ENCODE data around the gene COBL.

The COBL gene

DNA sequence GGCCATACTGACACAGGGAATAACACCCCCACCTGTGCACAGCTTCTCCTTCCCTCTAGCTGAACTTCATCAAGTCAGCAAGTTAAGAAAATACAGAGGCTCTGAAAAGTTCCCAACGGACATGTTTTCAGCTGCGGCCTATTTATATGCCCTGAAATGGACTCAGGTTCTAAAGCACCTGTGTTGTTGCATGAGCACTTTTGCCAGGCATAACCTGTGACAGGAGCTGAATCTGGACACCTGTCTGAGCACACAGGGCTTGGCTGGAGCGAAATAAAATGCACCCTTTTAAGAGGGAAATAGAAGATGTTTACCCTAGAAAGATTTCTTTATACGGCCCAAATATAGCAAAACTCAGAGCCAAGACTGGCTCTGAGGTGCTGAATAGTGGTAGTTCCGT, 46.7 kb downstream of the COBL start:
- no peak for DNase-seq

DNA sequence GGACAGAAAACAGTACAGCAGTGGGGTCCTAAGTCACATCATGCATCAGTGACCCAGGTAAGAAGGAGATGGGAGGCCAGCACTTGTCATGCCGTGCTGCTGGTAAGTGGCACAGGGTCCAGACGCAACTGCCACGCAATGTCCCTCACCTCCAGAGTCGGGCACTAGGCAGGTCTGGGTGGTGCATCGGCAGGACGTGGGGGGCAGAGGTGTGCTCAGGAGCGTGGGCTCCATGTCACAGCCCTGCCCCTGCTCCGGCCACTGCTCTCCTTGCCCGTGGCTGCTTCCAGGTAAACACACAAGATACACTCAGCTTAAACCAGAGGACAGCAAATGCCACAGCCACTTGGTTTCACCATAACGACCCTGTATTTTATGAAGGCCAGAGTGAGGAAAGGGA, 47.3 kb downstream of the COBL start:
- DNase-seq, result no peak

DNA sequence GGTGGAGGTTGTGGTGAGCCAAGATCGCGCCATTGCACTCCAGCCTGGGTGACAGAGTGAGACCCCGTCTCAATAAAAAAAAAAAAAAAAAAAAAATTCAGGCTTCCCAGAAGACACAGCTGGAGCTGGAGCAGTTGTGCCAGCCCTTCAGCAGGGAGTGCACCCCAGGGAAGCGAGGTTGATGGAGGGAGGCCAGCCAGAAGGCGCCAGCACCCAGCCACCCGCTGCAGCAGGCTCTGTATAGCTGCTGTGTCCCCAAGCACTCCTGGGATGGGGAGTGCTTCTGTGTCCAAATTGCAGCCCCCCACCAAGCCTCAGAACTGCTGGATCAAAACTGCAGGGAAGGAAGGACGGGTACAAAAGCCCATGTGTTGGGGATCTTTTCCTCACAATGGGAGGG, 47.8 kb downstream of the COBL start:
- DNase-seq, result no peak

DNA sequence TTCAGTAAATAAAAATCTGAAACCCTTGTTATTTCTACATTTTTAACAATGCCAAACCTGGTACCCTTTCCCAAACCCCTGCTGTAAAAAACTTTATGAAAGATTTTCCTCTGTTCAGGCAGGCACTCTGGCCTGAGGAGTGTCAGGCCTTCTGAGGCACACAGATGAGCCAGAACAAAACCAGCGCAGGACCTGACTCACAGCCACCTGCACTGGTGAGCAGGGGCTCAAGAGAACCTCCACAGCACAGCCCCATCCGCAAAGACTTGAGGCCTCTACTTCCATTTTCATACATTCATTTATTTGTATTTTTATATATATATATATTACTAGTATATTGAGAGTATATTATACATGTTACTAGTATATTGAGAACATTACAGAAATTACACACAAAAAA, 49.4 kb downstream of the COBL start:
- no peak for DNase-seq

DNA sequence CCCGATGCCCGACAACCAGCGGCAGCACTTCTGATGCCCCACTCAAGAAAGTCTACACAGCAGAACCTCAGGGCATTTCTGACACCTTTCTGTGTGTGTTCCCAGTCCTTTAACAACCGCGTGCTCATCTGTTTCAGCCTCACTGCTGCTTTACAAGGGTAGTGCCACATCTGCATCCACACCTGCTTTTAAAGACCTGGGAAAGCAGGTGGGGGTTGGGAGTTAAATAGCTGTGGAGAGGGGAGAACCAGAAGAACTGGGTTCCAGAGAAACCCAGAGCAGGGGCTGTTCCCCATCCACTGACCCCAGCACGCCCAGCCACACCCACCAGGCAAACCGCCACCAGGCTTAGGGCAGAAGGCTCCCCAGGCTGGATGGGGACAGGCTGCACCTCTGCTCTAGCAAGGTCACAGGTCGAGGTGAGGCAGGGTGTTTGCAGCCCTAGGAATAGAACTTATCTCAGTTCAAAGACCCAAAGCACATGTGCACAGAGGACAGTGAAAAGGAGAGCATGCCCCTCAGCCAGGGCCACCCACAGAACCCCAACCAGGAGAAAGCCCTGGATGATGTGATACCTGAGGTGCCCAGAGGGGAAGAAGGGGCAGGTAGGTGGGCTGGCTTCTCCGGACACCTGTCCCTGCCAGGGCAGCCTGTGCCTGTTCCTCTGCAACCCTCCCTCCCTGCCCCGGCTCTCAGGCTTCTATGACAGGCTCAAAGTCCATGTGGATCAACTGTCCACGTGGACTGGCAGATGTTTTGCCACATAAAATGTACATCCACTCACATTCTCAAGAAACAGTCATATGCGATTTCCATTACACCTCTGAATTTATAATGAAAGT, 51.3 kb downstream of the COBL start:
- no peak for DNase-seq

DNA sequence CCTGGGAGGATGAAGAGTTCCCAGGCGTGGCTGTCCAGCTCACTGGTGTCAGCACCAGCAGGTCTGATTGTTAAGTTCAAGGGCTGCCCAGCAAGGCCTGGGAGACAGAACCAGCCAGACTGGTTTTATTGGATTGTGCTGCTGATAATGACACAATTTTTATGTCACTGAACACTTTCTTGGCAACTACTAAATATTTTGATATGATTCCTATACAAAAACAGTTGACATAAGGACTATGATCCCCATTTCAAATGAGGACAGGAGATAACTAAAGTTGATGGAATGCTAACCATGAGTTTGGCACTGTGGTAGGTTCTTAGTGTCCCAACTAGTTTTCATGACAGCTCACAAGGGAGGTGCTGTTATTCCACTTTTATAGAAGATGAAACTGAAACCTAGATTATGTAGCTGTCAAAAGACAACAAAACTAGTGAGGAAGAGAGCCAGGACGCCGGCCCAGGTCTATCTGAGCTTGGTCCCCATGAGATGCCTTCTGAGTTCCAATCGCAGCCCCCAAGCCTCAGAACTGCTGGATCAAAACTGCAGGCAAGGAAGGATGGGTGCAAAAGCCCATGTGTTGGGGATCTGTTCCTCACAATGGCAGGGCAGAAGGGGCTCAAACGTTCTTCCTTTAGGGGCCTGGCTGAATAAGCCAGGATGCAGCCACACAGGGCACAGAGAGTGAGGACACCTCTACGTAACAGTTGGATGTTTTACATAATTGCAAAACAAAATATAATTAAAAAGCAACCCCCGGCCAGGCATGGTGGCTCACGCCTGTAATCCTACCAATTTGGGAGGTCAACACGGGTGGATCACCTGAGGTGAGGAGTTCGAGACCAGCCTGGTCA, 52.8 kb downstream of the COBL start:
- DNase-seq, result no peak

DNA sequence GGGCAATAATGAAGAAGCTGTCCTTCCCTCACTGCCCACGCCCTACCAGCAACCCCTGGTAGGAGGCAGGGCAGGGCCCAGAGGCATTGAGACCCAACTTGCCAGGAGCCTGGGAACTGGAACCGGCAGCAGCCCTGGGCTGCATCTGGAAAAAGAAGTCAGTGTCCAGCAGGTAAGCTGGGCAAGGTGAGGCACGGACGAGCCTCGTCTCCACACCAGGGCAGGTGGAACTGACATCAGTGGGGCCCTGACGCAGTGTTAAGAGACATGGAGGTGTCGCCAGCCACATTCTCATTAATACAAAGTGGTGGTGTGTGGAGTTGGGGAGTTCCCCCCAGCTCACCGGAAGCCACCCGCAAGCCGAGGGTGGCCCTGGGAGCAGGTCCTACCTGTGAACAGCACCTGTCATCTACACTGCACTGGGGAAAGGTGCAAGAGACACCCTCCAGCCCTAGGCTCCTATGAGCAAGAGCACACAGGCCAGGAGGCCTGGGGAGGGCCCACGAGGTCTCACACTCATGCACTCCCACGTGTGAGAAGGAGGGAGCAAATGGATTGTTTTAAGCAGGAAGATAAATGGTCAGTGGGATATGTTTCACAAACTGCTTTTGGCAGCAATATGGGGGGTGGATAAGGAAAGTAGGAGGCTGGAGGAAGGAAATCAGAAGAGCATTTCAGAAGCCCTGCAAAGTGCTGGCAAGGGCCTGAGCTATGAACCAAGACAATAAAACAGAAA, 53.6 kb downstream of the COBL start:
- DNase-seq, result no peak

DNA sequence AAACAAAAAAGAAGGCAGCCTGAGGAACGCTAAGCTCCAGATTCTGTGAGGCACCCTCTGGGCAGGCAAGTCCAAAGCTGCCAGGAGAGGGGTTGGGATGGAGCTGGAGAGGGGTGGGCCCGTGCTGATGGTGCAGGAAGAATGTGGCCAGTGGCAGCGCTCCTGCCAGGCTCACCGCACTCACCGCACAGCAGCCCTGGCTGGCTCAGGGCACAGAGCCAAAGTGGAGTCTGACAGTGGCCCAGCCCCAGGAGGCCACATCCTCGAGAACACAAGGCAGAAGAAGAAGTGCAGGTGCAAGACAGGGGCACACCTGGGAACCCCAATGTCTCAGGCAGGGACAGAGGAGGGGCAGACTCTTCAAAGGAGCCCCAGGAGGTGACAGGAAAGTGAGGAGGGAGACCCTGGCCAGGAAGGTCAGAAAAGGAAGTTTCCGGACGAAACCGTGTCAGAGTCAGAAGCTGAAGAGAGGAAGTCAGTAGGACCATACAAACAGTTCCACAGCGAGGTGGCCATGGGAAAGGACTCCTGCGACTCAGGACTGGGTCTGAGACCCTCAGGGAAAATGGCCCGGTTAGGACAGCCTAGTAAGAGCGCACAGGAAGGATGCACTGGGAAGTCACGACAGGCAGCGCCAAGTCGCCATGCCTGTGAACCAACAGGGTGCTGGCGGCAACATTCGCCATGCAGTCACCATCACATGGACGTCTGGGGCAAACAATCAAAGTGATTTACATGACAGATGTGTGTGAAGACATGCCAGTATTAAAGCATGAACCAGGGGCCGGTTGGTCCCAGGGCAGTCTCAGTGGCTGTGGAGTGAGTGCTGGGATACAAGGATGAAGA, 54.4 kb downstream of the COBL start:
- no peak for DNase-seq

DNA sequence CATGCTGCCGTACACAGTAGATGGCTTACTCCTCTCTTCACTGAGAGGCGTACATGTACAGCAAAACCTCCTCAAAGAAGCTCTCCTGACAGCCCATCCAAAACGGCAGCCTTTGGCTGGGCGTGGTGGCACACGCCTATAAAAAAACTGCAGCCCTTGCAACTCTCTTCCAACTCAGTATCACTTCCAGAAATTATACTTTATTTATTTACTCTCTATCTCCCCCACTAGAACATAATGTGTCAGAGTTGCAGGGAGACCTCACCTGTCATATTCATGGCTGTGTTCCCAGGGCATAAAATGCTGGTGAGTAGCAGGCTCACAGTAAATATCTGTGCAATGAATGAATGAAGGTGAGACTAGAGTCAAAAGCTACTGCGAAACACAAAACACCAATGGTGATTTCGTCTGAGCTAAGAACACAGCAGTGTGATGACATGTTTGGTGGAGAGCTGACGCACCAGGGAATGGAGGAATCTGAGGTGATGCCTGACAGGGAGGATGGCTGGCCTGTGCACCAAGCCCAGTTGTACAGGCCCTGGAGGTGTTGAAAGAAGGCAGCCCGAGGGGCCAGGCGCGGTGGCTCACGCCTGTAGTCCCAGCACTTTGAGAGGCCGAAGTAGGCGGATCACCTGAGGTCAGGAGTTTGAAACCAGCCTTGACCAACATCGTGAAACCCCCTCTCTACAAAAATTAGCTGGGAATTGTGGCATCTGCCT, 55.3 kb downstream of the COBL start:
- DNase-seq, result no peak

DNA sequence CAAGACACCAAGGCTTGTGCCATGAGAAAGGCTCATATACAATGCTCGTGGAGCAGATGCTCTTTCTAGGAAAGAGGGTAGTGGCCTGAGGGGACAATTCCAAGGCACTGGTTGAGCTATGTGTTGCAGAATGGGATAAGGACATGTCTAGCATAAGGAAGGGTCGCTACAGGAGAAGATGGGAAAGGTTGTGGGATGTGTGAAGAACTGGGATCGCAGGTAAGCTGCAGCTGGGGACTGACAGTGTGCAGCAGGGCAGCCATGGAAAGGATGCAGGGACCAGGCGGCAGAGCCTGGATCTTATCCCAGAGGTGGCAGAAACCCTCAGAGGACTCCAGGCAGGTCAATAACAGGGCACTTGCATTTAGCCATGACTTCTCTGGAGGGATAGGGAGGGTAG, 56.1 kb downstream of the COBL start:
- no peak for DNase-seq

DNA sequence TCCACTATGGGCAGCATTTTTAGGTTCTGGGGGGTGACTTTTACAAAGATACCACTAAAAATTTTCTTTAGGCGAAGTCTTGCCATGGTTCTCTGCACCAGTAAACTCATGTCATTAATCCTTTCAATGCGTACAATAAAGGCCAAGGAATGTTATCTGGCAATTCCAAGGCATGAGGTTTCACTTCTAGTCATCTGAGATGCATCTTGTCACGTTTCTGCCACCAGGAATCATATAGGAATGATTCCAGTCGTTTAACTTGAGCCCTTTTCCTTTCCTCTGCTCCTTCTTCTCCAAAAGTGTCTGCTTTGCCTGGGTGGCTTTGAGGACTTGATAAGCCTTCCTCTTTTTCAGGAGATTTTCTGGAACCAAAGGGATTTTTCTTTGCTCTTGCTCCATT, 56.8 kb downstream of the COBL start:
- DNase-seq, result no peak

DNA sequence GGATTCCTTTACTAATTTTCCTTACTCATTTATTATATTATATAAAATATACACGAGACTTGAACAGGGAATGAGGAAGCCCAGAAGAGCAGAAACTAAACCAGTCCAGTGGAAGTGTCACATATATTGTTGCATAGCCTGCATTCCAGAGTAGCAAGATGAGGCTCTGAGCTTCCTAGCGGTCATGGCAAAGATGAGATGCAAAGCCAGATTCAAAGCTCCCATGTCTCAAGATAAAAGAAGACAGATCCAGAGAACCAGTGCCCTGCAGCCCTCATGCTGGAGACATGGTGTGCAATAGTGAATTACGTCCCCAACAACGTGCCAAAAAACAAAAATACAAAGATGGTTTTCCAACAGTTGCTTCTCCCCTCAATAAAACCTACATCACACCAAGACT, 59.7 kb downstream of the COBL start:
- no peak for DNase-seq

DNA sequence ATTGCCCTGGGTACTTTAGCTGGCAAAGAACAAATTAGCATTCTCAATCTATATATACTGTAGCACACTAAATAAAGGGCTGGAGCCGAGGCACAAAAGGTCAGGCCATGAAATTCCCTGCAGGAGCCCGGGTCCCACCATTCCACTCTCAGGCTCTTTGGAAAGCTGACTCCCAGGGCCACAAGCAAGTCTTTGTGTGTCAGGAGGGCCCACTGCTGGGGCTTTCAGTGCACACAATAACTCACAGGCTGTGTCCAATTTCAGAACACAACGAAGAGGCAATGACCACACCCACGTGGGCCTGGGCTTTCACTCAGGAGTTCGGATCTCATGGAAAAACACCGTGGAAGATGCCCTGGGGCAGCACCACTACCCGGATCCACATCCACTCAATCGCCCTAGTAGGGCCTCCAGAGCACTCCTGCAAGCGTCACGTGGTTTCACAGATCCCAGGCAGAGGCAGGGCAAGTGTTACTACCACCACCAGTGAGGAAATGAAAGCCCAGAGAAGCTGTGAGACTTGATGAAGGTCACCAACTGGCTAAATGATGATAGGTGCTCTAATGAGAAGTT, 60.3 kb downstream of the COBL start:
- DNase-seq, result no peak

DNA sequence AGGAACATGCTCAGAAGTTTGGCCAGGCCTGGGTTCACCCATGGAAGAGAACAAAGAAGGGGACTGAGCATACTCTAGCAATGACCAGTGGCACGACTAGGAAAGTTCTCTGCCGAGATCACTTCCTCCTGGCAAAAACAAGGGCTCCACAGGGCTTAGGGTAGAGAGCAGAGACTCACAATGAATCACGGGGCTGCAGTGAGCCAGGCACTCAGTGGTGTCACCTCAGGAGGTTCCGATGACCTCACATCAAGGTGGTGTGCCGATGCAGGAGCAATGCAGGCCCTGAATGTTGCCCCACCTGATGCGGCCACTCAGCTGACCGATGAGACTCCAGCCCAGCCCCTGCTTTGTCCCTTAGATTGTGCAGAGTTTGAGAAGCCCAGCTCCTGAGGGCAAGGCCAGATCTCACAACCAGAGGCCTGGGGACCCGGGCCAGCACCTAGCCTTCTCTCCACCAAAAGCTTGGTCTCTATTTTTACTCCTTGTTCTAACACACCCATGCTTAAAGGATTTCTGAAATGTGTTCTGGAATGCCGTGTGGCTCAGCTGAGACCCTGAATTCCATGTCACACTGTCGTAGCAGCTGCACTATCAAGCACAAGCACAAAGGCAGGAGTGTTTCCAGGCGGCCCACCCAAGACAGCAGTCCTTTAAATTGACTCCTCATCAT, 60.9 kb downstream of the COBL start:
- no peak for DNase-seq

DNA sequence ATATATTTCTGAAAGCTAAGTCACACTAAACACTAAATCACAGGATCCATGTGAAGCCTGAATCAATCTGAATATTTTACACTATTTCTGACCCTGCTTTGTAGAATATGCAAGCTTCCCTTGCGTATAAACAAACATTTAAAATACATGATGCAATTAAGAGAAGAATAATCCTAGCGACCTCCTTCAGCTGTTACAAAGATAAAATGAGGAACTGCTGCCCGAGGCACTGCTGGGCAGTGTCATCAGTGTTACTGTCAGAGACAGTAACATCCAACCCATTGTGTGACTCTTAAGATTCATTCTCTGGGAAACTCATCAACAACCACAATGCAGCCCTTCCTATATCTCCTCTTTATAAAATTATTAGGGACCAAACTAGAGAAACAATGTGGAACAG, 61.6 kb downstream of the COBL start:
- DNase-seq, result no peak

DNA sequence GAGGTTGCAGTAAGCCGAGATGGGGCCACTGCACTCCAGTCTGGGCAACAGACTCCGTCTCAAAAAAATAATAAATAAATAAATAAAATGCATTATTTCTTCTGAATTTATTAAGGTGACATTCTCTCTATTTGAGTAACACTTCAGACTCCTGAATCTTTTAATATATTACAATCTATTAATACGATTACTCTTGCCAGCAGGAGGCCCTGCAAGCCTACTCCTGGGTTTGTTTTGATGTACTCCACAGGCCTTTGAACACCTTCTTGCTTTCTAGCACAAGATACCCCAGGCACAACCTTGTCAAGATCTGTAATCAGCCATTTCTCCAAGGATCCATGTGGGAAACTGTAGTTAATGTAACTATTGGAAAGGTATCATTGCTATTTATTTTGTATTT, 63.5 kb downstream of the COBL start:
- DNase-seq, result no peak

DNA sequence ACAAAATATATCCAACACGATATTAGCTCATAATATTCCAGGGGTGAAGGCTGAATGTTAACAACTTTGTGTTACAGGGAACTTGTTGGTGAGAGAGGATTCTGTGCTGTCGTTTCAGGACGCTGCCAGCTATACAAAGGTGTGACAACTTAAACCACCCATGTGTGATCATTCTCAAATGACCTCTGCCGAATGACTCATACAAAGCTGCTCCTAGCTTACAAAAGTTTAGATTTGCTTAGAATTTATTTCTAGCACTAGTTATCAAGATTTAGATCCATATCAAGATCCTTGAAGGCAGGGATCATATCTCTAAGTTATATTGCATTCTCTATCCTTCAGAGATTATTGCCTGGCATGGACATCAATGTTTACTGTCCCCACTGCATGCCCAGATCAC, 65.3 kb downstream of the COBL start:
- no peak for DNase-seq

DNA sequence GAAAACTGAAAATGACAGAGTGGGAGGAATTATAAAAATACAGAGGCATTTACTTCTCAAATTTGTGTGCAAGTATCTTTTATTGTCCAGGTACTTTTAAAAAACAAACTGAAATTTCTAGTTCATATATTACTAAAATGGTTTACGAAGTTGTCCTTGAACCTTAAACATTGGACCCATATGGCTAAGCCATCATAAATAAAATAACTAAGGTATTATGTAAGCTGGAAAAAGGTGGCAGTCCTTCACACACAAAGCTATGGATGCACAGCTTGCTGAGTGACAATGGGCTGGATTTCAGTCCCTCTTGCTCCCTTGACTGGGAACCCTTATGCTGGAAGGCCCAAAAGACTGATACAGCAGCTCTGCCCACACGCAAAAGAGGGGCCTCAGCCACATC, 66.1 kb downstream of the COBL start:
- DNase-seq, result no peak

DNA sequence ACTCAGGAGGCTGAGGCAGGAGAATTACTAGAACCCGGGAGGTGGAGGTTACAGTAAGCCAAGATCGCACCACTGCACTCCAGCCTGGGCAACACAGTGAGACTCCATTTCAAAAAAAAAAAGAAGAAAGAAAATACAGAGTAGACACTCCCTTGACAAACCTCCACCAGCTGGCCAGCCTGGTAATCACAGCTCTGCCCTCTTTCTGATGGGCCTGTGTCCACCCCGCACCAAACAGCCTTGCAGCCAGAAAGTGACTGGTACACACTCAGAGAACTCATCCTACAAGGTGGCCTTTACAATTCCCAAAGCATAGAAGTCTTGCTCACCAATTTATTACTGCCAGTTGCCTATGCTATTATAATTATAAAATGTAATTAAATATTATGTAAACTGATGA, 66.6 kb downstream of the COBL start:
- no peak for DNase-seq

DNA sequence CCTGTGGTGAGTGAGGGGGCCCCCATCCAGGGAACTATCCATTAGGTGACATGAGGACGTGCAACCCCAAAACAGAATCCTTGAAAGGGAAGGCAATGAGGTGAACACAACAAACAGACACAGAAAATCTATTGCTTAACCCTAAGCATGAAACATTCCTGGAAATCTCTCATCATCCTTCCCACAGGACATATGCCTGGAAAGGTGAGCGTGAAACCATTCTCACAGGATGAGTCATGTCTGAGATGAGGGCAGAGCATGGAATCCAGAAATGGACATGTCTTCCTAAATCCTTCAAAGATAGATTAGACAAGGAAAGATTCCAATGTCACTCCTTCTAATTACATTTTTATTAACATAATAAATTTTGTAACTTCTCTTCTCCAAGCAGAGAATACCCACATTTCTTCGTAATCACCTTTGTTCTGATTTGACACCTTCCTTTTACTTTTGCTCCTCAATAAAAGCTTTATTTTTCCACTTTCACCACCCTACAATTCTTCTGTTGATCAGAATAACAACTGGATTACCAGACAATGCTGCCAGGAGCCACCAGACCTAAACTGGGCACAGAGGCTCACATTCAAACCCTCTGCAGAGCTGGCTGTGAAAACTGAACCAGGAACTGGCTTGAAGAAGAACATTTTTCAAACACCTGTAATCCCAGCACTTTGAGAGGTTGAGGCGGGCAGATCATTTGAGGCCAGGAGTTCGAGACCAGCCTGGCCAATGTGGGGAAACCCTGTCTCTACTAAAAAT, 67.2 kb downstream of the COBL start:
- no peak for DNase-seq

Measured in HCEC 1CT (cell line).